ENCODE data around the gene ARHGAP15.

DNA sequence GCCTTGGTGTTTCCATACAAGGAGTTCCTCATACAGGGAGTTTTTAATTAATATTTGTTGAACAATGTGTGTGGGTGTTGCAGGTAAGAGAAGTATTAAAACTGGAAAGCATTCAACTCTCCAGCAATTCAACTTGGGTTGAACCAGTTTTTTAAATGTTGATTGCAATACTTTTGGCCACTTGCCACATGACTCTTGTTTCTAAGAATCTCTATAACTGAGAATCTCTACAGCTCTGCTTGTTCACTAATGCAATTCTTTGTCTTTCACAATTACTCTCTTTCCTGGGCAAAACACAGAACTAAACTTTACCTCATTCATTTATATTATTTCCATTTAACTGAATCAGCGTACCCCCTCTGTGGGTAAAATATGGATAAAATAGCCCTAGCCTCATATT, 429.4 kb downstream of the ARHGAP15 start:
- no peak for TF ChIP-seq CTCF (IDR thresholded peaks at IDR 0.05; ENCODE audit: insufficient read depth, low read depth, low read length)
- TF ChIP-seq EZH2 (IDR thresholded peaks at IDR 0.05; ENCODE audit: insufficient read depth, low read length), result no peak
